GM08714 (cell line): Measurements from ENCODE around the gene MIA.
A peak's percentile ranks its signal among the peaks of the same experiment; 100 is the strongest.
"Not testable (repeated sequence)": the region's sequence is repeated elsewhere in the genome, so short reads cannot be mapped to it uniquely, and the experiment has no call there.

Experiments
- H3K4me3 ChIP-seq: fragments of 200-500 bp; sonication (Bioruptor generic); 2 replicates; pipeline ENCODE4 v1.5.1; 2014; ENCODE audit warnings: mild to moderate bottlenecking, low read length, inconsistent platforms
- ZNF274 ChIP-seq: IDR thresholded peaks from 2 replicates; pipeline ENCODE4 v1.6.1; 2012; ENCODE audit warnings: mild to moderate bottlenecking, low read depth, low read length

Gene MIA

DNA sequence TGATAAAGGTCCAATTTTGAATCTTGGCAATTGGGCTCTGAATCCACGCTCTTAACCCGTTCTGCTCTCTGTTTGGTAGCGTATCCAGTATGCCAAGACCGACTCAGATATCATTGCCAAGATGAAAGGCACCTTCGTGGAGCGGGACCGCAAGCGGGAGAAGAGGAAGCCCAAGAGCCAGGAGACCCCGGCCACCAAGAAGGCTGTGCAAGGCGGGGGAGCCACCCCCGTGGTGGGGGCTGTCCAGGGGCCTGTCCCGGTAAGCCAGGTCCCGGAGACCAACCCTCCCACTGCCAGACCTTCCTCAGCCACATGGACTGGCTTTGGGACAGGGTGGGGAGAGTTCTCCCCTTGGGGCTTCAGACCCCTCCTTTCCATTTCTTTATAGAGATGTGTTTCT is 16.0 kb upstream of the MIA start:
- no peak overlapping the region for H3K4me3 ChIP-seq
- TF ChIP-seq ZNF274: no peak

DNA sequence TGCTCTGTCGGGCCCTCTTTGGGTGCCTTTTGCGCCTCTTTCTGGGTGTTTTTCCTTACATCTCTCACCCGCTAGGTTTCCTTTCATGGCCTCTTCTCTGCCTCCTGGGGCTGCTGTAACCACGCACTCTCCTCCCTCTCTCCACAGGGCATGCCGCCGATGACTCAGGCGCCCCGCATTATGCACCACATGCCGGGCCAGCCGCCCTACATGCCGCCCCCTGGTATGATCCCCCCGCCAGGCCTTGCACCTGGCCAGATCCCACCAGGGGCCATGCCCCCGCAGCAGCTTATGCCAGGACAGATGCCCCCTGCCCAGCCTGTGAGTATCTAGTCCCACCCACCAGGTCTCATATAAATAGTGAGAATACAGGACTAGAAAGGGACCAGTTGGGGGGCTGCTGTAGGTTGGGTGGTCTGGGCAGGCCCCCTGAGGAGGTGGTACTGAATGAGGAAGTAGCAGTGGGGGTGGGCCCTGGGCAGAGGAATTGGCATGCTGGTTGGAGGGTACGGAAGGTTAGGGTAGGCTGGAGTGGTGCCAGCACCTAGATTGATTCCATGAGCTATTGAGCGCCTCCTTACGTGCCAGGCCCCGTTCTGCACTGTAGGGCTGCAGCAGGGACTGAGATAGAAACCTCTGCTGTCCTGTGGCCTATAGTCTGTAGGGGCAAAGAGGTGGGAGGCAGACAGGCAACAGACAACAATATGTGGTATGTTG is 12.4 kb upstream of the MIA start:
- H3K4me3 ChIP-seq: no peak overlapping the region
- TF ChIP-seq ZNF274: no peak

DNA sequence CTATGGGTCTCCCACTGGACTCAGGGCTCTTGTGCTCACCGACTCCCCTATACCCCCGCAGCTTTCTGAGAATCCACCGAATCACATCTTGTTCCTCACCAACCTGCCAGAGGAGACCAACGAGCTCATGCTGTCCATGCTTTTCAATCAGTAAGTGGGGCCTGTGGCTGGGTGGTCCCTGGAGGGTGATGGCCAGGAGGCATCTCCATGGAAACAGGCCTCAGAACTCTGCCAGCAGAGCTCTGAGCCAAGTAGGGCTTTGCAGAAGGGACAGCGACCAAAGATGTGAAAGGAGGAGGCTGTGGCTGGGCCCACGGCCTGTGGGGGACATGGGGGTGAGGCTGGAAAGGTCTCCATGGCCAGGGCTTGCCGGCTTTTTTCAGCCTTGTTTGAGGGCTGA is 11.8 kb upstream of the MIA start:
- no peak for TF ChIP-seq ZNF274
- no peak overlapping the region for H3K4me3 ChIP-seq

DNA sequence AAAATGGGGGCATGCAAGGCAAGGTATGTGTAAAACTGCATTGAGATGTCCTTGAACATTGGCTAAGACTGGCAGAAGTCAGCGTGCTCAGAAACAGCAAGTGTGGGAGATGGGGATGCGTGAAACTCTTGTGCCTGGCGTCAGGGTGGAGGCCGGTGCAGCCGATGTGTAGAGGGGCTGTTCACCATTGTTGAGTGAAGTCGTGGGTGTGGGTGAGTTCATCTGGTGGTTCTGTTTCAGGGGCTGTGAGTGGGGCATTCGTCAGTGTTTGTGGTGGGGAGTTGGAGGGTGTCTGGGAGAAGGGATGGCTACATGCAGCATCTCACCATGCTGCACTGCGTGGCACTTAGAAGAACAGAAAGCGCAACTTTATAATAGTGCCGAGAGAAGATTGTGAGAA is 11.4 kb upstream of the MIA start:
- TF ChIP-seq ZNF274: no peak
- no peak overlapping the region for H3K4me3 ChIP-seq

DNA sequence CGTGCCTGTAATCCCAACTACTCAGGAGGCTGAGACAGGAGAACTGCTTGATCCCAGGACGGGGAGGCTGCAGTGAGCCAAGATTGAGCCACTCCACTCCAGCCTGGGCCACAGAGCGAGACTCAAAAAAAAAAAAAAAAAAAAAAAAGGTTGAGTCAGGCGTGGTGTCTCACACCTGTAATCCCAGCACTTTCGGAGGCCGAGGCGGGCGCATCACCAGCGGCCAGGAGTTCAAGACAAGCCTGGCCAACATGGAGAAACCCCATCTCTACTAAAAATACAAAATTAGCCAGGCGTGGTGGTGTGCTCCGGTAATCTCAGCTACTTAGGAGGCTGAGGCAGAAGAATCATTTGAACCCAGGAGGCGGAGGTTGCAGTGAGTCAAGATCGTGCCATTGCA is 8.9 kb upstream of the MIA start:
- not testable (repeated sequence) for H3K4me3 ChIP-seq

DNA sequence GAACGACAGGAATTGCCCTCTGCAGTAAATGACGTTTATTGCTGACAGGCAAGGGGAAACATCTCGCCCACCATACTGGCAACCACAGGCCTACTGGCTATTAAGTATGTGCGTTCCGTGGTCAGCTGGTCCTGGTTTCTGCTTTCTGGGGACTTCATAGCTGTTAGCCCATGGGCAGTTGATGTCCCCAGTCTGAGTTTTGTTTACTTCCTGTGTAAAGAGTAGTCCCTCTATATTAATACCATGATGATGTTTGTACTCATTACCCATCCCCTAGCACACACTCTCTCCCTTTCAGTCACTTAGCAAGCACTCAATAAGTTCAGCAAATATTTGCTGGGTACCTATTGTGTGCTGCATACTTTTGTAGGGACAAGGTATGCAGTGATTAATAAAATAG is 6.5 kb upstream of the MIA start:
- TF ChIP-seq ZNF274: no peak
- no peak overlapping the region for H3K4me3 ChIP-seq

DNA sequence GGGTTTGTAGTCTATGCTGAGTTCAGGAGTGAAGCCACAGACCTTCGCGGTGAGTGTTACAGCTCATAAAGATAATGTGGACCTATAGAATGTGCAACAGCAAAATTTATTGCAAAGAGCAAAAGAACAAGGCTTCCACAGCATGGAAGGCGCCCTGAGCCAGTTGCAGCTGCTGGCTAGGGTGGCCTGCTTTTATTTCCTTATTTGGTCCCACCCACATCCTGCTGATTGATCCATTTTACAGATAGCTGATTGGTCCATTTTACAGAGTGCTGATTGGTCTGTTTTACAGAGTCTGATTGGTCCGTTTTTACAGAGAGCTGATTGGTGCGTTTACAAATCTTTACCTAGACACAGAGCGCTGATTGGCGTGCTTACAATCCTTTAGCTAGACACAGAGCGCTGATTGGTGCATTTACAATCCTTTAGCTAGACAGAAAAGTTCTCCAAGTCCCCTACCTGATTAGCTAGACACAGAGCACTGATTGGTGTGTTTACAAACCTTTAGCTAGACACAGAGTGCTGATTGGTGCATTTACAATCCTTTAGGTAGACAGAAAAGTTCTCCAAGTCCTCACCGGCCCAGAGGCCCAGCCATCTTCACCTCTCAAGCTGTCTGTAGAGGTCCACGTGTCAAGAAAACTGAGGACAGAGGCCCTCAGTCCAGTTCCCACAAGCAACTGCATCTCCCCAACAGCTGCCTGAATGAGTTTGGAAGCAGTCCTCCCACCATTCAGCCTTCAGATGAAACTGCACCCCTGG is 4.0 kb upstream of the MIA start:
- not testable (repeated sequence) for H3K4me3 ChIP-seq

DNA sequence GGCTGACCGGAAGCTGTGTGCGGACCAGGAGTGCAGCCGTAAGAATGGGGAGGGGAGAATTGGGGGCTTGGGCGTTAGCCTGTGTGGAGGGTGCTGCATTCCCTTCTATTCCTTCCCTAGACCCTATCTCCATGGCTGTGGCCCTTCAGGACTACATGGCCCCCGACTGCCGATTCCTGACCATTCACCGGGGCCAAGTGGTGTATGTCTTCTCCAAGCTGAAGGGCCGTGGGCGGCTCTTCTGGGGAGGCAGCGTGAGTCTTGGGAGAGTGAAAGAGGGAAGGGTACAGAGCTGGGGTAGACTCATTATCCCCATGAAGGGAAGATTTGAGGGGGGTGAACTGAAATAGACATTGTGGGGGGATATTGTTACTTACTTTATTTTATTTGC is 306 bp downstream of the MIA start:
- no peak for TF ChIP-seq ZNF274
- no peak overlapping the region for H3K4me3 ChIP-seq

DNA sequence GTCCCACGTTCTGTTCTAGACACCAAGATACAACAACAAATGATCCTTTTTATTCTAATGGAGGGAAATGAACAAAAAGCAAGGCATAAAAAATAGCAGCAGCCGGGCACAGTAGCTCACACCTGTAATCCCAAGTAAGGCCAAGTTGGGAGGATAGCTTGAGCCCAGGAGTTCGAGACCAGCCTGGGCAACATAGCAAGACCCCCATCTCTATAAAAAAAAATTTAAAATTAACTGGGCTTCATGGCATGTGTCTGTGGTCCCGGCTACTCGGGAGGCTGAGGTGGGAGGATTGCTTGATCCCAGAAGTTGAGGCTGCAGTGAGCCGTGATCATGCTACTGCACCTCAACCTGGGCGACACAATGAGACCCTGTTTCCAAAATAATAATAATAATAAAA is 1.0 kb downstream of the MIA start:
- no peak overlapping the region for H3K4me3 ChIP-seq
- TF ChIP-seq ZNF274: no peak

DNA sequence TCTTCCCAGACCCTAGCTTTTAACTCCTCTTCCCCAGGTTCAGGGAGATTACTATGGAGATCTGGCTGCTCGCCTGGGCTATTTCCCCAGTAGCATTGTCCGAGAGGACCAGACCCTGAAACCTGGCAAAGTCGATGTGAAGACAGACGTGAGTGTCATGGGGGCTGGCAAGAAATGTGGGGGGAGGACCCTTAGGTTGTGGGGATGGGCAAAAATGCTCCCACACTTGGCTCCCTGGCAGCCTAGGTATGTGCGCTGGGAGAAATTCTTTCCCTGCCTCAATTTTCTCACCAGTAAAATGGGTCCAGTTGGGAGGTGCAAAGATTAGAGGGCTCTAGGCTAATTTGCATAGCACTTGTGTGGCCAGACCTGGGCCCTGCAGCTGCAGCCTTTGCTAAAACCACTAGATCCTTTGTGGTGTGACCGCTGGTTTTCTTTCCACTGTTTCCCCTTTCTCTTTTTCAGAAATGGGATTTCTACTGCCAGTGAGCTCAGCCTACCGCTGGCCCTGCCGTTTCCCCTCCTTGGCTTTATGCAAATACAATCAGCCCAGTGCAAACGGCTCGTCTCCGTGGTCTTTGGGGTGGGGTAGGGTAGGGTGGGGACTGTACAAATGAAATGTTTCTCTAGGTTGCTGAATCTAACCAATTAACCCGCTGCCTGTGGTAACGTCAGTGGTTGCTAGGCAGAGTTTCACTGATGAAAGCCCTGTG is 1.8 kb downstream of the MIA start:
- no peak for TF ChIP-seq ZNF274
- H3K4me3 ChIP-seq: peak overlapping the region; percentile 72

DNA sequence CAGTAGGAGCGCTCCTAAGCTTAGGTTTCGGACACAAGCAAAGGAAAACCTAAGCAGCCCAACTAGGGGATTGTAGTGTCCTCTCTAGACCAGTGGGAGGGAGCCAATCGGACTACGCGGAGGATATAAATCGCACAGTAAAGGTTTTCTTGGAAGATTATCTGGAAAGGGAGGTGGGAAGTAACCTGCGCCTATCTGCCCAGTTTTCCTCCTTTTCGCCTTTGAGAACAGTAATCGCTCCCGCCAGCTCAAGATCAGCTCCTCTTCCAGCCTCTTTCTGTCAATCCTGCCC is 2.3 kb downstream of the MIA start:
- TF ChIP-seq ZNF274: no peak
- peak overlapping the region; percentile 72 for H3K4me3 ChIP-seq

DNA sequence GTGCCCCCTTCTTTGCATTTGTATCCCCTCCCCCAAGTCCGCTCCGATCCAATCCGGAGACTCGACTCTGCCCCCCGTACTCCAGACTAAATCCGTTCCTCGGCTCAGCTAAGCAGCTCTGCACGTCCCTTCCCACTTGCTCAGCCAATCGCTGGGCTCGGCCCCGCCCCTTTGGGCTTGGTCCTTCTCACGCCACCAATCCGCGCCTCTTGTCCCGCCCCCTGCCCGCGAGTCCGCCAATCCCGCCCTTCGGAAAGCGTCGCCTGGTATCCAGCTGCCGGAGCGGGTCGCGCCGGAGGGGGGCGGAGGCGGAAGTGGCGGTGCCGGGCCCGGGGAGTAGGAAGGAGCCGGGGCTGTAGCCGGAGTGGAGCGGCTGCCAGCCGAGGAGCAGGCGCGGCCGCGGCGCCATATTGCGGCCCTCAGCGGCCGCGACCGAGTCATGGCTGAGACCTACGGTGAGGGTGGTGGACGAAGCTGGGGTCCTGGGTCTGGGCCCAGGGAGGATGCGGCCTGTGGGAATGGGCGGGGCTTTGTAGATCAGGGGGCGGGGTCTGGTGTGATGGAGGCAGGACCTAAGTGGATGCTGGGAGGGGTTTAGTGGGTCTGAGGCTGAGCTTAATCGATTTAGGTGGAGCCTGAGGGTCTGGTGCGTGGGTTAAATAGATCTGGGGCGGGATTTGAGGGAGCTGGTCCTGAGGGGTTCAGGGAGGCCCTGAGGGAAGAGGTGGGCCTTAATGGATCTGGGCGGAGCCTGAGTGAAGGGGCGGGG is 2.8 kb downstream of the MIA start, which contains the start of gene RAB4B:
Gene RAB4B (plus strand): TSS at position 311 of the 769 bp plus-strand sequence. CDS start 129 bp downstream, at position 440.
- TF ChIP-seq ZNF274: no peak
- H3K4me3 ChIP-seq: peak within 1 kb of the TSS; percentile 84

DNA sequence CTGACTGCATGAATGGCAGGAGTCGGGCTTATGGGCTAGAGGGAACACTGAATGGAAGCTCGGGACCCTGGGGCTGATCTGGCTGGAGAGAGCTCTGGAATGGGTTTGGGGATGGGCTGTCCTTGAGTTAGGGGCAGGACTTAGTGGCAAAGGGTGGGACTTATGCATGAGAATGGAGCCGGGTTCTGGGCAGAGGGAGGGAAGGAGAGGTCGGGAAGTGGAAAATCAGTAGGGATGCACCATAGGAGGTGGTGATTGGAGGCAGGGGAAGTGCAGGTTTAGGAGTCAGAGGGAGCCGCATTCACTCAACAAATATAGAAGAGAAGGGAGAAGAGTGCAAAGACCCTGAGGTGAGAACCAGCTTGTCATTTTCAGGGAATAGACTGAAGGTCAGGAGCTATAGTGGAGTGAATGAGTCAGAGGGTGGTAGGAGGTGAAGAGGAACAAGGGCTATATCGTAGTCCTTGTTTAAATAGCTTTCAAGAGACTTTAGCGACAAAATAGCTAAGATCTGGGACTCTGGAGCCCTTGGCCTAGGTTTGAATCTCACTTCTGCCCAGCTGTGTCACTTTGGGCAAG is 3.5 kb downstream of the MIA start:
- peak overlapping the region; percentile 84 for H3K4me3 ChIP-seq
- no peak for TF ChIP-seq ZNF274

DNA sequence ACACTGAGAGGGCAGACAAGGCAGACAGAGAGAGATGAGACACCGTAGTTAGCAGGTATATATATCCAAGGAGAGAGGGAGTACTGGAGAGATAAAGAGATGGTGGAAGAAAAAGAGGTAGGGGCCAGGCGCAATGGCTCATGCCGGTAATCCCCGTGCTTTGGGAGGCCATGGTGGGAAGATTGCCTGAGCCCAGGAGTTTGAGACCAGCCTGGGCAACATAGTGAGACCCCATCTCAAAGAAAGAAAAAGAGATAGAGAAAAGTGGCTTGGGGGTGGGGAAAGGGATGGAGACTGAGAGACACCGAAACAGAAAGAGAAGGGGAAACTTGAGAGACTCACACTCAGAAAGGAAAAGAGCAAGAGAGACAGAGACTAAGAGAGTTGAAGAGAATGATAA is 5.3 kb downstream of the MIA start:
- no peak overlapping the region for H3K4me3 ChIP-seq
- TF ChIP-seq ZNF274: no peak
